Muscle layer of colon (tissue), 2 donors: Measurements from ENCODE around the gene SBK2.
A peak's percentile ranks its signal among the peaks of the same experiment; 100 is the strongest.

Experiments
- H3K27ac ChIP-seq: one replicate; pipeline ENCODE4 v1.7.0; 2013; ENCODE audit warnings: low read depth, mild to moderate bottlenecking, low read length, moderate library complexity
- H3K27me3 ChIP-seq, 2 donors: one replicate each; pipeline ENCODE4 v1.7.0; 2013; ENCODE audit warnings: low read length in 2 of 2, mild to moderate bottlenecking in 2 of 2; ENCODE audit not compliant: insufficient read depth in 2 of 2, control insufficient read depth in 1 of 2
- H3K36me3 ChIP-seq: one replicate; pipeline ENCODE4 v1.7.0; 2013; ENCODE audit warnings: mild to moderate bottlenecking, low read length; ENCODE audit not compliant: insufficient read depth
- H3K4me1 ChIP-seq: one replicate; pipeline ENCODE4 v1.7.0; 2013; ENCODE audit warnings: mild to moderate bottlenecking, low read length; ENCODE audit not compliant: insufficient read depth
- H3K4me3 ChIP-seq, 2 donors: one replicate each; pipeline ENCODE4 v1.7.0; 2013; ENCODE audit warnings: low read length in 2 of 2, low read depth in 1 of 2, mild to moderate bottlenecking in 1 of 2, moderate library complexity in 1 of 2
- H3K9ac ChIP-seq: one replicate; pipeline ENCODE4 v1.7.0; 2013; ENCODE audit warnings: low read length
- H3K9me3 ChIP-seq: one replicate; pipeline ENCODE4 v1.7.0; 2013; ENCODE audit warnings: mild to moderate bottlenecking, low read length
- donor health status: abdominal sarcoma.
- donor health status: Adenocarcinoma of cecum.

SBK2 gene

GRCh38 chr19:55486971-55487923, 49.7 kb downstream of the SBK2 start:
- H3K36me3 ChIP-seq: no peaks in the 10 kb centered on the region
- H3K27ac ChIP-seq: peak overlapping the region; percentile 89
- H3K4me3 ChIP-seq: peak overlapping the region in 1 of 2 donors; percentile 43
- H3K27me3 ChIP-seq: no peaks in the 10 kb centered on the region
- H3K9ac ChIP-seq: peak overlapping the region; percentile 42
- no peaks in the 10 kb centered on the region for H3K9me3 ChIP-seq
- peaks cover 62% of the 10 kb centered on the region for H3K4me1 ChIP-seq

GRCh38 chr19:55486043-55486970, 50.6 kb downstream of the SBK2 start:
- Histone ChIP-seq H3K4me1 (peaks cover 53% of the 10 kb centered on the region), H3K27me3 (no peaks in the 10 kb centered on the region), H3K27ac (peak overlapping the region; percentile 89), H3K9ac (peak overlapping the region; percentile 42), H3K4me3 (peak overlapping the region in 1 of 2 donors; percentile 61), H3K36me3 (no peaks in the 10 kb centered on the region), H3K9me3 (no peaks in the 10 kb centered on the region)

GRCh38 chr19:55485439-55486011, 51.4 kb downstream of the SBK2 start:
- peak overlapping the region; percentile 41 for H3K9ac ChIP-seq
- no peaks in the 10 kb centered on the region for H3K27me3 ChIP-seq
- H3K9me3 ChIP-seq: no peaks in the 10 kb centered on the region
- peak overlapping the region; percentile 61 to 64 for H3K4me3 ChIP-seq
- no peaks in the 10 kb centered on the region for H3K36me3 ChIP-seq
- peak overlapping the region; percentile 89 for H3K27ac ChIP-seq
- H3K4me1 ChIP-seq: peaks cover 47% of the 10 kb centered on the region

- H3K36me3 ChIP-seq: no peaks in the 10 kb centered on the region
- peak within 1 kb of the TSS; percentile 89 for H3K27ac ChIP-seq
- no peaks in the 10 kb centered on the region for H3K9me3 ChIP-seq
- peak within 1 kb of the TSS; percentile 41 for H3K9ac ChIP-seq
- H3K4me3 ChIP-seq: peak within 1 kb of the TSS; percentile 61 to 64
- no peaks in the 10 kb centered on the region for H3K27me3 ChIP-seq
- peaks cover 43% of the 10 kb centered on the region for H3K4me1 ChIP-seq
These were observed 52.1 kb downstream of the SBK2 start, which contains the start of gene NAT14 for GRCh38 chr19:55484593-55485438. TSS of gene NAT14 (plus strand) at chr19:55485188. CDS start at chr19:55485709, 521 bp downstream.

- H3K27ac ChIP-seq: peak overlapping the region; percentile 89
These were observed 53.0 kb downstream of the SBK2 start for GRCh38 chr19:55483706-55484592.

GRCh38 chr19:55482967-55483705, 53.8 kb downstream of the SBK2 start:
- Histone ChIP-seq H3K4me3 (no peak overlapping the region), H3K36me3 (no peaks in the 10 kb centered on the region), H3K27me3 (no peaks in the 10 kb centered on the region), H3K9ac (no peak overlapping the region), H3K4me1 (peaks cover 37% of the 10 kb centered on the region), H3K27ac (no peak overlapping the region), H3K9me3 (no peaks in the 10 kb centered on the region)

More at GRCh38 chr19:55483706-55484592, 53.0 kb downstream of the SBK2 start:
- Histone ChIP-seq H3K9ac (no peak overlapping the region), H3K4me3 (peak overlapping the region; percentile 61 to 64), H3K9me3 (no peaks in the 10 kb centered on the region), H3K27me3 (no peaks in the 10 kb centered on the region), H3K4me1 (peaks cover 36% of the 10 kb centered on the region), H3K36me3 (no peaks in the 10 kb centered on the region)

GRCh38 chr19:55482156-55482961, 54.6 kb downstream of the SBK2 start:
- peaks cover 38% of the 10 kb centered on the region for H3K4me1 ChIP-seq
- H3K27me3 ChIP-seq: no peaks in the 10 kb centered on the region
- H3K9me3 ChIP-seq: no peaks in the 10 kb centered on the region
- no peak overlapping the region for H3K9ac ChIP-seq
- no peak overlapping the region for H3K27ac ChIP-seq
- no peak overlapping the region for H3K4me3 ChIP-seq
- H3K36me3 ChIP-seq: no peaks in the 10 kb centered on the region

- Histone ChIP-seq H3K4me3 (no peak overlapping the region), H3K4me1 (peaks cover 33% of the 10 kb centered on the region), H3K9ac (no peak overlapping the region), H3K9me3 (no peaks in the 10 kb centered on the region), H3K27ac (no peak overlapping the region), H3K27me3 (no peaks in the 10 kb centered on the region), H3K36me3 (no peaks in the 10 kb centered on the region)
These were observed 55.2 kb downstream of the SBK2 start for GRCh38 chr19:55481794-55482155.
